Suppressor macrophage (primary cell): Measurements from ENCODE around the gene MARVELD2.
"Not testable (repeated sequence)": the region's sequence is repeated elsewhere in the genome, so short reads cannot be mapped to it uniquely, and the experiment has no call there.

Source experiments
- DNase-seq, 4 experiments: peaks; one replicate each; pipeline ENCODE4 v3.0.0-alpha.2; 2020 to 2022
- total RNA-seq, 17 experiments: gene quantifications; one replicate each; lab custom pipeline; 2026; ENCODE audit warnings: mixed read lengths in 6 of 17, inconsistent platforms in 3 of 17; lab: John Stamatoyannopoulos, UW

MARVELD2 gene, protein sequence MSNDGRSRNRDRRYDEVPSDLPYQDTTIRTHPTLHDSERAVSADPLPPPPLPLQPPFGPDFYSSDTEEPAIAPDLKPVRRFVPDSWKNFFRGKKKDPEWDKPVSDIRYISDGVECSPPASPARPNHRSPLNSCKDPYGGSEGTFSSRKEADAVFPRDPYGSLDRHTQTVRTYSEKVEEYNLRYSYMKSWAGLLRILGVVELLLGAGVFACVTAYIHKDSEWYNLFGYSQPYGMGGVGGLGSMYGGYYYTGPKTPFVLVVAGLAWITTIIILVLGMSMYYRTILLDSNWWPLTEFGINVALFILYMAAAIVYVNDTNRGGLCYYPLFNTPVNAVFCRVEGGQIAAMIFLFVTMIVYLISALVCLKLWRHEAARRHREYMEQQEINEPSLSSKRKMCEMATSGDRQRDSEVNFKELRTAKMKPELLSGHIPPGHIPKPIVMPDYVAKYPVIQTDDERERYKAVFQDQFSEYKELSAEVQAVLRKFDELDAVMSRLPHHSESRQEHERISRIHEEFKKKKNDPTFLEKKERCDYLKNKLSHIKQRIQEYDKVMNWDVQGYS
- 0.36 to 3.7 (median 0.80) reads per million in 17 experiments for total RNA-seq

GRCh38 chr5:69414885-69415583 lies at the start of gene MARVELD2:
Gene MARVELD2 (plus strand): TSS chr5:69415116. CDS start chr5:69419386, 4,270 bp downstream.
- DNase-seq: peak; percentile 63 to 85 (median 68)

DNA sequence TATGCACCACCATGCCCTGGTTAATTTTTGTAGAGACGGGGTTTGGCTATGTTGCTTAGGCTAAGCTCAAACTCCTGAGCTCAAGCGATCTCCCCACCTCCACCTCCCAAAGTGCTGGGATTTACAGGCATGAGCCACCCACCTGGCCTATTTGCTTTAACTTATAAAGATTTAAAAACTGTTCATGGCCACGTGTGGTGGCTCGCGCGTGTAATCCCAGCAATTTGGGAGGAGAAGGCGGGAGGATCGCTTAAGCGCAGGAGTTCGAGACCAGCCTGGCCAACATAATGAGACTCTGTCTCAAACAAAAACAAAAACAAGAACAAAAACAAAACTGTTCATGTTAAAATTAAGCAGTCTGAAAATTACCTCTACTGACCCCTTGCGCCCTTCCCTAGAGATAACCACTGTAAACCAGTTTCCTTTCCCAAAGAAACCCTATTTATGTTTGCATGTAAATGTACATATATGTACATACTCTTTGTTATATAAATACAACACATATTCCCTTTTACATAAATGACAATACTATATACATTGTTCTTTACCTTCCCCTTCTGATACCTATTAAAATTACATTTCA lies 47.1 kb upstream of the MARVELD2 start:
- DNase-seq: peak in 1 of 4 experiments; percentile 7

DNA sequence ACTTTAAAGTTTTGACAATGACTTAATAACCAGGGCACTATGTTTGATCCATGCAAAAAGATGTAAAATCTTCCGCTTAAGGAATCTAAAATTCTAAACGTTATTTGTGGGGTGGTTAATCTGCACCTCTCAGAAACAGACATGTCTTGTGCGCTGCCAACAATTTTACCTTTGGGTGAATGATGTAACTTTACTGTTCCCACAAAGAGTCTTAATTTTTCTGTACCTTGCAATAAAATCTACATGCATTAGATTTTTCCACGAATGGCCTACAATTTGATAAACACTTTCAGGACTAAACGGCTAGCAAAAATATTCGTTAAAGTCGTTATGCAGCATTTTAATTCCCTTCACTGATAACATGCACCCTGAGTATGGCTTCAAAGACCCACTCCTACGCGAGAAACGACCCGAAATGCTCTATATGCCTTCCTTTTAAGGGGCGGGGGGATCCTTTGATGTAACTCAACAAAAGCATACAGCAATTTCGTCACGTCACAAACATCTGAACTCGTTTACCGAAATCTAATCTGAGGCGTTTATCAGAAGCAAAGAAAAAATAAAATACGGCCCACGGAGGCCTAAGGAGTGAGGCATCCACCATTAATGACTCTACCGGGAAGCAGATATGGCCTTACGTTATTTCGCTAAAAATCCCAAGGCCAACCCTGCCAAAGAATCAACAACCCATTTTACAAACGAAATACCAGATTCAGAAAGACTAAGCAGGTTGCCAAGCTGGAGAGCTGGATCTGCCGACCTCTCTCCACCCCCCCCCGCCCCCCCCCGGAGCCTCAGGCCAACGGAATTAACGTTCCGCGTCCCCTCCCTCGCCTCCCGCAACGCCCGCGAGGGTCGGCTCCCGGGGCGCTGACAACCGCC lies 46.2 kb upstream of the MARVELD2 start:
- peak; percentile 21 to 36 (median 26) for DNase-seq

DNA sequence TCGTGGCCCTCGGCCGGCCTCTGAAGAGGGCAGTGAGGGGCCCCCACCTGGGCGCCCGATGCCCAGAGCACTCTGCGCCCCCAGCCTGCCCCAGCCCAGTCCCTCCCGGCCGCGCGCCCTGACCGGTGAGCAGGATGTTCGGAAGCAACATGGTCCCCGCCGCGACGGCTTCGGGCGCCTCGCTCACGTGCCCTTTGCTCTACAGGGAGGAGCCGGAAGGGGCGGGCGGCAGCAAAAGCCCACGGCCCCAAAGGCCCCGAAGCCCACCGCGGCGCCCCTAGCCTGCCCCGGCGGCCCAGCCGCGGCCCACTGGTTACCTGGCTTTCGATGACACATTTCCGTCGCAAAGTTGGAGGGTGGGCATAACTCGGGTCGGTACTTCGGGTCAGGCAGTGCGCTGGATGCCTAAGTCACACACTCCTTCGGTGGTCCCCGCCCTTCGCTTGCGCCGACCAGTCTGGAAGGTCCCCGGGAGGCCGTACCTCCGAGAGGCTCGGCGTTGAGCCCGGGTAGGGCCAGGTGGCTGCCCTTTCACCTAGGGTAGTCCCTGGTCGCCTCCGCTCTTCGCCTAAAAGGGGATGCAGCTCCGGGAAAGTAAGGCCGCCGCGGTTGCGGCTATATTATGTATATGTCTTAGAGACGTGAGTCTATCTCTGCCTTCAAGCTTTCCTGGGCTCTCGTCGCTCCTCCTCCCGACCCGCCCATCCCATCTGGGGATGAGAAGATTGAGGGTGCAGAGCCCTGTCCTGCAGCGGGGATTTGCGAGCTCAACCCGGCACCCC lies 45.4 kb upstream of the MARVELD2 start, which contains the start of the genes AK6, RAD17 and TAF9:
Gene AK6, minus strand, starts transcription at position 181 of the 782 bp plus-strand sequence. Its CDS starts 30 bp downstream, at position 151.
Gene RAD17, plus strand, starts transcription at position 479 of the 782 bp plus-strand sequence. CDS start 2,391 bp downstream, outside the sequence.
Gene TAF9, minus strand, starts transcription at position 181 of the 782 bp plus-strand sequence. CDS start 3,783 bp downstream, outside the sequence.
- DNase-seq: peak; percentile 91 to 97 (median 95)

GRCh38 chr5:69370335-69370734 lies 44.6 kb upstream of the MARVELD2 start:
- DNase-seq: peak in 3 of 4 experiments; percentile 7 to 38 (median 17)

- DNase-seq: no peak
Measured at GRCh38 chr5:69372394-69372793, 42.5 kb upstream of the MARVELD2 start.

DNA sequence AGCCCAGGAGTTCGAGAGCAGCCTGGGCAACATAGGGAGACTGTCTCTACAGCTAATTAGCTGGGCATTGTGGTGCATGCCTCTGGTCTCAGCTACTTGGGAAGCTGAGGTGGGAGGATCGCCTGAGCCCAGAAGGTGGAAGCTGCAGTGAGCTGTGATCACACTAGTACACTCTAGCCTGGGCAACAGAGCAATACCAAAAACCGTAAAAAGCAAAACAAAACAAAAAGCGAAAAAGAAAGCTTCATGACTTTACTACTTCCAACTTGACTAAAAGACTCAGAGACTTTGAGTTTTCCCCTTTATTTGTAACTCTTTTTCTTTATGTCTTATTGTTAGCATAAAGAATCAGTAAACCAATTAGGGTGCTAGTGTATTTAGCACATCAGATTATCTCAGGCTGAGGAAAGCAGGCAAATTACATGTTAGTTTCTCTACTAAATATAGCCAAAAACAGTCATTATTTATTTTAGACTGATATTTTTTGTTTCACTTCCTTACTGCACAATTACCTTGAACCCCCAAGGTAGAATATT lies 39.9 kb upstream of the MARVELD2 start:
- no peak for DNase-seq

GRCh38 chr5:69378376-69378775 lies 36.5 kb upstream of the MARVELD2 start:
- DNase-seq: no peak

DNA sequence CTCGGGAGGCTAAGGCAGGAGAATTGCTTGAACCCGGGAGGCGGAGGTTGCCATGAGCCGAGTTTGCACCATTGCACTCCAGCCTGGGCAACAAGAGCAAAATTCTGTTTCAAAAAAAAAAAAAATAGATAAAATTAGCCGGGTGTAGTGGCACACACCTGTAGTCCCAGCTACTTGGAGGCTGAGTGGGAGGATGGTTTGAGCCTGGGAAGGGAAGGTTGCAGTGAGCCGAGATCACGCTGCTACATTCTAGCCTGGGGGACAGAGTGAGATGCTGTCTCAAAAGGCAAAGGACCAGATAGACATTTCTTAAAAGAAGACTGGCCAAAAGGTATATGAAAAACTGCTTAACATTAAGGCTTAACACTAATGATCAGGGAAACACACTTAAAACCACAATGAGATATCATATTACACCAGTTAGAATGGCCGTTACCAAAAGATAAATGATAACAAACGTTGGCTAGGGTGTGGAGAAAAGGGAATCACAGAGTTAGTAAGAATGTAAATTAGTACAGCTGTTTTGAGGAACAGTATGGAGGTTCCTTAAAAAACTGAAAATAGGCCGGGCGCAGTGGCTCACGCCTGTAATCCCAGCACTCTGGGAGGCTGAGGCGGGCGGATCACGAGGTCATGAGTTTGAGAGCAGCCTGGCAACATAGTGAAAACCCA lies 10.1 kb upstream of the MARVELD2 start:
- no peak for DNase-seq

DNA sequence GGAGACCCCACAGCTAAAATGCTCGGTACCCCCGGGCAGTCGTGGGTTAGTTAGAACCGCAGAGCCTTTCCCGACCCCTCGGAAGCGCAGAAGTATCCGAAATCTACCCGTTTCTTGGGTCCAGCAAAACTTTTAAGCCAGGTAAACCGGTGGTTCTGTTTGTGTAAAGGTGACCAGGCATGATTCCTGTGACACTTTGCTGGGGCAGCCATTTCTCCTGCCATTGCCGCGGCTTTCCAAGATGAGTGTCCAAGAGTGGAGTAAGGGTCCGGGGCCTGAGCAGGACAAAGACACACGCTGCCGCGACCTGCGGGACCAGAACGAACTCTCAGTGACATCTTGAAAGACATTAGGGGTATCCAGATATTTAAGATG lies 655 bp downstream of the MARVELD2 start:
- DNase-seq: no peak

GRCh38 chr5:69416180-69416579 lies 1.3 kb downstream of the MARVELD2 start:
- DNase-seq: no peak

GRCh38 chr5:69416699-69417098 lies 1.8 kb downstream of the MARVELD2 start:
- no peak for DNase-seq

DNA sequence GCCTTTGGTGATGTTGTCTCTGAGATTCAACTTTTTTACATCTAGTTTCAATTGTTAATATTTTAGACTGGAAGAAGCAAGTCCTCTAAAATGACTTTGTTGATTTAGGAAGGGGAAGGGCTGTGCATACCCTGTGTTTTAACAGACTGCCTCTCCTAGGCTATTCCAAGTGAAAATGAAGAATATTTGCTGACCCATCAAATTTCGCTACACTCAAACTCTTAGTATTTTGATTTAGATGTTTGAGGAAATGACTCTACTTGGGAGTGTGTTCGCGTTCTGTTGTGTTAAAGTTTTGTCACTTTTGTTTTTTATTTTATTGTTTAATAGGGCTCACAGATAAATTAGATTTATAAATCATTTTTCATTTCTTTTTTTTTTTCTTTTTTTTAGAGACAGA lies 3.6 kb downstream of the MARVELD2 start:
- no peak for DNase-seq

GRCh38 chr5:69431424-69432303 lies 16.7 kb downstream of the MARVELD2 start:
- no peak for DNase-seq

- DNase-seq: peak in 2 of 4 experiments; percentile 5 to 8
Measured at GRCh38 chr5:69432412-69433206, 17.7 kb downstream of the MARVELD2 start.

DNA sequence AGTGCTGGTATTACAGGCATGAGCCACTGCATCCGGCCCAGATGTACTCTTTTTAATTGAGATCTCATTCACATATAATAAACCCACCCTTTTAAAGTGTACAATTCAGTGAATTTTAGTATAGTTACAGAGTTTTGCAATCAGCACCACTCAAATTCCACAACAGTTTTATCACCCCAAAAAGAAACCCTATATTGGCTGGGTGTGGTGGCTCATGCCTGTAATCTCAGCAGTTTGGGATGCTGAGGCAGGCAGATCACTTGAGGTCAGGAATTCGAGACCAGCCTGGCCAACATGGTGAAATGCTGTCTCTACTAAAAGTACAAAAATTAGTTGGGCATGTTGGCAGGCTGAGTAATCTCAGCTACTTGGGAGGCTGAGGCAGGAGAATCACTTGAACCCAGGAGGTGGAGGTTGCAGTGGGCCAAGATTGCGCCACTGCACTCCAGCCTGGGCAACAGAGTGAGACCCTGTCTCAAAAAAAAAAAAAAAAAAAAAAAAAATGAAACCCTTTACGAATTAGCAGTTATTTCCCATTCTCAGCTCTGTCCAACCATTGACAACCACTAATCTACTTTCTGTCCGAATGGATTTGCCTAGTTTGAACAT lies 20.5 kb downstream of the MARVELD2 start:
- not testable (repeated sequence) for DNase-seq

GRCh38 chr5:69444127-69444754 lies 29.3 kb downstream of the MARVELD2 start:
- no peak for DNase-seq
